SK-N-MC (cell line): ENCODE data around the gene N4BP2L1.

ENCODE experiments used
- DNase-seq: peaks from one replicate; pipeline ENCODE4 v3.0.0-alpha.2; 2011; ENCODE audit warnings: low read depth, low spot score
- H3K27ac ChIP-seq: fragments of 200-600 bp; sonication (generic); 2 replicates; pipeline ENCODE4 v1.5.1; 2016; ENCODE audit warnings: mixed run types
- H3K36me3 ChIP-seq: fragments of 200-600 bp; sonication (generic); 2 replicates; pipeline ENCODE4 v1.6.1; 2017; ENCODE audit warnings: antibody characterized with exemption, low read length, mixed read lengths; ENCODE audit not compliant: insufficient read depth
- H3K4me3 ChIP-seq: fragments of 200-600 bp; sonication (generic); 2 replicates; pipeline ENCODE4 v1.5.1; 2016
- H3K9ac ChIP-seq: fragments of 200-600 bp; sonication (generic); 2 replicates; pipeline ENCODE4 v1.8.0; 2017; ENCODE audit warnings: mixed run types, mixed read lengths; ENCODE audit not compliant: insufficient read length
- H3K9me3 ChIP-seq: fragments of 200-600 bp; sonication (generic); 2 replicates; pipeline ENCODE4 v1.6.1; 2017; ENCODE audit warnings: low read depth, mild to moderate bottlenecking, antibody characterized with exemption, low read length, moderate library complexity, mixed read lengths
- EZH2 ChIP-seq: fragments of 200-600 bp; sonication (generic); IDR thresholded peaks from one replicate; pipeline ENCODE4 v1.6.1; 2017; ENCODE audit warnings: antibody characterized with exemption
- FOXP2 ChIP-seq: optimal IDR thresholded peaks from 2 replicates; pipeline ENCODE3; 2011; ENCODE audit warnings: mild to moderate bottlenecking, moderate library complexity; ENCODE audit not compliant: insufficient read depth; ENCODE audit errors: extremely low read length, control extremely low read depth
- POLR2AphosphoS5 ChIP-seq: IDR thresholded peaks from 2 replicates; pipeline ENCODE4 v1.6.1; 2012; ENCODE audit warnings: mild to moderate bottlenecking, low read depth, low read length, borderline replicate concordance

N4BP2L1 gene

GRCh38 chr13:32426990-32427851 lies 709 bp downstream of the N4BP2L1 start:
- Histone ChIP-seq H3K4me3 (no peak overlapping the region), H3K36me3 (peaks cover 4% of the 10 kb centered on the region; the same call in 1 of the 2 replicates), H3K27ac (no peak overlapping the region), H3K9me3 (no peaks in the 10 kb centered on the region), H3K9ac (no peak overlapping the region)
- no peak for TF ChIP-seq POLR2AphosphoS5
- no peak for TF ChIP-seq EZH2
- TF ChIP-seq FOXP2: no peak
- no peak for DNase-seq

GRCh38 chr13:32426191-32426989 lies 1.5 kb downstream of the N4BP2L1 start:
- Histone ChIP-seq H3K9ac (no peak overlapping the region), H3K36me3 (peaks cover 4% of the 10 kb centered on the region; the same call in 1 of the 2 replicates), H3K27ac (no peak overlapping the region), H3K9me3 (no peaks in the 10 kb centered on the region), H3K4me3 (no peak overlapping the region)
- no peak for DNase-seq
- no peak for TF ChIP-seq FOXP2

GRCh38 chr13:32425158-32425557 lies 2.8 kb downstream of the N4BP2L1 start:
- H3K4me3 ChIP-seq: no peak overlapping the region
- H3K9ac ChIP-seq: no peak overlapping the region
- no peaks in the 10 kb centered on the region for H3K9me3 ChIP-seq
- no peak for DNase-seq
- peaks cover 4% of the 10 kb centered on the region; the same call in 1 of the 2 replicates for H3K36me3 ChIP-seq
- H3K27ac ChIP-seq: no peak overlapping the region
- TF ChIP-seq EZH2 (no peak), FOXP2 (no peak)

- Histone ChIP-seq H3K36me3 (no peaks in the 10 kb centered on the region), H3K9me3 (no peaks in the 10 kb centered on the region), H3K27ac (no peak overlapping the region), H3K4me3 (no peak overlapping the region), H3K9ac (no peak overlapping the region)
- TF ChIP-seq POLR2AphosphoS5: no peak
- no peak for TF ChIP-seq FOXP2
- no peak for TF ChIP-seq EZH2
- DNase-seq: no peak
These were observed 4.3 kb downstream of the N4BP2L1 start for GRCh38 chr13:32423592-32423991.

- Histone ChIP-seq H3K9me3 (no peaks in the 10 kb centered on the region), H3K4me3 (no peak overlapping the region)
- TF ChIP-seq POLR2AphosphoS5: no peak
- TF ChIP-seq FOXP2: no peak
- TF ChIP-seq EZH2: no peak
These were observed 8.1 kb downstream of the N4BP2L1 start for GRCh38 chr13:32419862-32420261.

GRCh38 chr13:32417995-32418394 lies 9.9 kb downstream of the N4BP2L1 start:
- TF ChIP-seq FOXP2 (no peak), EZH2 (no peak), POLR2AphosphoS5 (no peak)
- Histone ChIP-seq H3K36me3 (no peaks in the 10 kb centered on the region), H3K9ac (no peak overlapping the region), H3K4me3 (no peak overlapping the region), H3K9me3 (no peaks in the 10 kb centered on the region), H3K27ac (no peak overlapping the region)
- no peak for DNase-seq

More at GRCh38 chr13:32419862-32420261, 8.1 kb downstream of the N4BP2L1 start:
- no peaks in the 10 kb centered on the region for H3K36me3 ChIP-seq
- H3K27ac ChIP-seq: no peak overlapping the region
- no peak overlapping the region for H3K9ac ChIP-seq
- no peak for DNase-seq

- DNase-seq: no peak
- Histone ChIP-seq H3K9me3 (no peaks in the 10 kb centered on the region), H3K27ac (no peak overlapping the region), H3K9ac (no peak overlapping the region), H3K36me3 (no peaks in the 10 kb centered on the region), H3K4me3 (no peak overlapping the region)
- TF ChIP-seq POLR2AphosphoS5: no peak
These were observed 12.9 kb downstream of the N4BP2L1 start for GRCh38 chr13:32415019-32415418.

- H3K9ac ChIP-seq: no peak overlapping the region
- DNase-seq: no peak
- no peak overlapping the region for H3K4me3 ChIP-seq
- no peak for TF ChIP-seq POLR2AphosphoS5
- no peak for TF ChIP-seq FOXP2
- TF ChIP-seq EZH2: no peak
- H3K36me3 ChIP-seq: no peaks in the 10 kb centered on the region
- no peak overlapping the region for H3K27ac ChIP-seq
- H3K9me3 ChIP-seq: no peaks in the 10 kb centered on the region
These were observed 13.3 kb downstream of the N4BP2L1 start for GRCh38 chr13:32414580-32414979.
